SK-N-MC (cell line): Measurements from ENCODE around the gene SNRNP40.

Experiments used
- EZH2 ChIP-seq: fragments of 200-600 bp; sonication (generic); IDR thresholded peaks from one replicate; pipeline ENCODE4 v1.6.1; 2017; ENCODE audit warnings: antibody characterized with exemption
- POLR2AphosphoS5 ChIP-seq: IDR thresholded peaks from 2 replicates; pipeline ENCODE4 v1.6.1; 2012; ENCODE audit warnings: mild to moderate bottlenecking, low read depth, low read length, borderline replicate concordance

- TF ChIP-seq POLR2AphosphoS5 (no peak), EZH2 (no peak)
These were observed 6.3 kb upstream of the SNRNP40 start for GRCh38 chr1:31302709-31303441.
